B cell (primary cell): ENCODE measurements around the gene MORC2. TPM values are rescaled to one million over a fixed set of nuclear protein-coding genes. Genes with fewer than 3 reads are reported as not detected.

ENCODE experiments used
- ATAC-seq: fragments of 200-7000 bp; cut with Tn5 transposase; one replicate; pipeline ENCODE4 v1.10.0; 2021; ENCODE audit warnings: low read depth, mild to moderate bottlenecking, moderate number of reproducible peaks, moderate library complexity
- CTCF ChIA-PET: fragments of 350-600 bp; sonication (Branson Sonifier 250); formaldehyde crosslinking; loops from one replicate; lab custom pipeline; 2021; ENCODE audit warnings: antibody characterized with exemption, inconsistent platforms; lab: Charles Lee
- POLR2A ChIA-PET: fragments of 350-600 bp; sonication (Branson Sonifier 250); formaldehyde crosslinking; loops from one replicate; lab custom pipeline; 2021; ENCODE audit warnings: antibody characterized with exemption; lab: Charles Lee
- DNase-seq: peaks from one replicate; pipeline ENCODE4 v3.0.0; 2013
- H2AFZ ChIP-seq: 2 replicates; pipeline ENCODE4 v1.6.1; 2012; ENCODE audit warnings: mild to moderate bottlenecking, low read depth, low read length; ENCODE audit not compliant: insufficient read depth, poor library complexity, severe bottlenecking
- H3K27ac ChIP-seq, 2 donors: 1 replicate in 1 of 2; 2 replicates in 1 of 2; pipeline ENCODE4 v1.5.1; 2012 to 2013; ENCODE audit warnings: low read length in 2 of 2, mild to moderate bottlenecking in 2 of 2, moderate library complexity in 1 of 2
- H3K27me3 ChIP-seq, 4 experiments: fragments of 200-600 bp in 1 of 4; sonication (generic) in 1 of 4; replicated peaks in 1 of 4; 1 replicate in 2 of 4; 2 replicates in 2 of 4; pipeline versions ENCODE4 v1.6.1 to v1.7.0; 2013 to 2016; ENCODE audit warnings: low read length in 3 of 4, mild to moderate bottlenecking in 2 of 4, mixed read lengths in 1 of 4, moderate library complexity in 1 of 4; ENCODE audit not compliant: insufficient read depth in 4 of 4, control insufficient read depth in 3 of 4; ENCODE audit errors: control extremely low read depth in 1 of 4
- H3K36me3 ChIP-seq, 2 experiments: replicated peaks in 1 of 2; 1 replicate in 1 of 2; 2 replicates in 1 of 2; pipeline versions ENCODE4 v1.6.1 to v1.7.1; 2013; ENCODE audit warnings: low read length in 1 of 2; ENCODE audit not compliant: insufficient read depth in 2 of 2, control insufficient read depth in 1 of 2; ENCODE audit errors: control extremely low read depth in 1 of 2, extremely low read depth in 1 of 2
- H3K4me1 ChIP-seq, 2 donors: fragments of 200-600 bp in 1 of 2; sonication (generic) in 1 of 2; 1 replicate in 1 of 2; 2 replicates in 1 of 2; pipeline versions ENCODE4 v1.5.1 to v1.6.1; 2013 to 2017; ENCODE audit warnings: low read length in 2 of 2; ENCODE audit not compliant: control insufficient read depth in 2 of 2, insufficient read depth in 2 of 2
- H3K4me2 ChIP-seq: replicated peaks from 2 replicates; pipeline ENCODE3; 2012; ENCODE audit warnings: mild to moderate bottlenecking, low read depth, low read length; ENCODE audit not compliant: poor library complexity, severe bottlenecking
- H3K4me3 ChIP-seq, 5 experiments: fragments of 200-600 bp in 1 of 5; sonication (generic) in 1 of 5; 1 replicate in 3 of 5; 2 replicates in 2 of 5; pipeline versions ENCODE4 v1.5.1 to v1.7.0; 2011 to 2016; ENCODE audit warnings: low read length in 4 of 5, mild to moderate bottlenecking in 4 of 5, low read depth in 2 of 5, control low read depth in 1 of 5, moderate library complexity in 1 of 5; ENCODE audit not compliant: insufficient read depth in 1 of 5; ENCODE audit errors: control extremely low read depth in 1 of 5, extremely low read depth in 1 of 5
- H3K79me2 ChIP-seq: fragments of 200-600 bp; sonication (generic); one replicate; pipeline ENCODE4 v1.6.0; 2016; ENCODE audit warnings: low read length; ENCODE audit not compliant: control insufficient read depth, insufficient read depth
- H3K9ac ChIP-seq: fragments of 200-600 bp; sonication (generic); 2 replicates; pipeline ENCODE4 v1.6.1; 2017; ENCODE audit warnings: mild to moderate bottlenecking, low read length, moderate library complexity
- H3K9me3 ChIP-seq, 3 donors: one replicate each; pipeline versions ENCODE4 v1.6.1 to v1.7.1; 2013; ENCODE audit warnings: low read length in 2 of 3; ENCODE audit not compliant: control insufficient read depth in 2 of 3, insufficient read depth in 1 of 3; ENCODE audit errors: control extremely low read depth in 1 of 3
- H4K20me1 ChIP-seq: 2 replicates; pipeline ENCODE4 v1.6.0; 2012; ENCODE audit warnings: mild to moderate bottlenecking, low read length; ENCODE audit not compliant: insufficient read depth, control insufficient read depth, poor library complexity, severe bottlenecking
- H3K27ac Mint-ChIP-seq: one replicate; pipeline ENCODE4 v1.8.0; 2021; ENCODE audit warnings: mixed read lengths
- H3K27me3 Mint-ChIP-seq: one replicate; pipeline ENCODE4 v1.8.0; 2021; ENCODE audit warnings: mixed read lengths
- H3K4me1 Mint-ChIP-seq: one replicate; pipeline ENCODE4 v1.8.0; 2021; ENCODE audit warnings: mixed read lengths
- H3K4me3 Mint-ChIP-seq: one replicate; pipeline ENCODE4 v1.8.0; 2021; ENCODE audit warnings: mixed read lengths
- H3K9me3 Mint-ChIP-seq: one replicate; pipeline ENCODE4 v1.8.0; 2022; ENCODE audit warnings: mixed read lengths; ENCODE audit not compliant: insufficient read depth
- EZH2 ChIP-seq: IDR thresholded peaks from 2 replicates; pipeline ENCODE4 v1.6.1; 2012; ENCODE audit warnings: borderline replicate concordance, low read depth, mild to moderate bottlenecking, moderate library complexity, low read length; ENCODE audit not compliant: insufficient read depth, poor library complexity, severe bottlenecking
- WGBS: methylation state at CpG from one replicate; pipeline ENCODE4 v1.1.5; 2013; ENCODE audit warnings: missing lambda C conversion rate; ENCODE audit not compliant: insufficient coverage; 5-methylcytosine and 5-hydroxymethylcytosine counted together
- intact Hi-C: fragments of 100-400 bp; cut with micrococcal nuclease; formaldehyde crosslinking; loops from one replicate; pipeline ENCODE4 v1.10.0; 2022
- polyA plus RNA-seq: library from polyadenylated mRNA; depleted of rRNA; stranded (reverse); fragments of >200 nt; gene quantifications from 2 replicates; pipeline ENCODE4 v1.2.3, GENCODE V29; 2012
- total RNA-seq, 2 donors: library from RNA; stranded (reverse); fragments of 120-200 nt in 1 of 2; gene quantifications; 1 replicate in 1 of 2; 2 replicates in 1 of 2; pipeline versions ENCODE4 v1.2.3 to v1.2.4, GENCODE V29; 2013 to 2022
- TF ChIP-seq, protein P1 (sequence below): fragments of 200-600 bp; IDR thresholded peaks from one replicate; pipeline ENCODE4 v1.8.0; 2022; ENCODE audit warnings: antibody characterized with exemption, mild to moderate bottlenecking

The MORC2 gene
- total and polyA plus RNA-seq, 2 donors (not counting 1 experiment from before 2014, with no cell fraction given): 10.1 to 25.0 TPM

DNA sequence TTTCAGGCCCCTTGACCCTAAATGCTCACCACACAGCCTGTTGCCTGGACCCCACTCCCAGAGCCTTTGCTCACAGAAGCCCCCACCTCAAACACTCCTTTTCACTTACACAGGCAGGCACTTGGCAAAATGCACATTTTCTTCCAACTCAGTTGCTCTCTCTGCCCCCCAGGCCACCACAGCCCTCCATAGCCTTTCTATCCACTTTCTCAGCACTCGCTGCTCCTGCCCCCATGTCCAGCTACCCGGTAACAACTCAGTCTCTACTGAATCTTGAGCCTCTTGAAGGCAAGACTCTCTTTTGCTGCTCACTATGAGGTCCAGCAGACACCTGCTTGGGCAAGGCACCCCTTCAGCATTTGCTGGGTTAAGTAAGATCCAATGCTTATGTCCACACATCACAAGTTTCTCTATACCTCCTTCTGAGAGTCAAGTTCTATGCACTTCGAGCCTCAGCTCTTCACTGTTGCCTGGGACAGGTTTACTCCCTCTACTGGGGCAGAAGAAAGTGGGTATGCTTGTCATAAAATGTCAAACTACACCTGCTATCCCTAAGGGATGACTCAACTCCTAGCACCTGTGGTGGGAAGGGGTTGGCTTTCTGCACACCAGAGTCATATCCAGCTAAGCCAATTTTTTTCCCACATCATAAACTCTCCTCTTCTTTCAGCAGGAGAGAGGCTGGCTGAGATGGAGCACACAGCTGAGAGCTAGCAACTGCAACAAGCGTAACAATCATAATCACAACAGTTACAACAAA, 36.9 kb downstream of the MORC2 start:
- 96% methylated on average over 2 of the region's 4 CpGs for WGBS
- DNase-seq (no peak), ATAC-seq (no peak)
- TF ChIP-seq, protein P1, sequence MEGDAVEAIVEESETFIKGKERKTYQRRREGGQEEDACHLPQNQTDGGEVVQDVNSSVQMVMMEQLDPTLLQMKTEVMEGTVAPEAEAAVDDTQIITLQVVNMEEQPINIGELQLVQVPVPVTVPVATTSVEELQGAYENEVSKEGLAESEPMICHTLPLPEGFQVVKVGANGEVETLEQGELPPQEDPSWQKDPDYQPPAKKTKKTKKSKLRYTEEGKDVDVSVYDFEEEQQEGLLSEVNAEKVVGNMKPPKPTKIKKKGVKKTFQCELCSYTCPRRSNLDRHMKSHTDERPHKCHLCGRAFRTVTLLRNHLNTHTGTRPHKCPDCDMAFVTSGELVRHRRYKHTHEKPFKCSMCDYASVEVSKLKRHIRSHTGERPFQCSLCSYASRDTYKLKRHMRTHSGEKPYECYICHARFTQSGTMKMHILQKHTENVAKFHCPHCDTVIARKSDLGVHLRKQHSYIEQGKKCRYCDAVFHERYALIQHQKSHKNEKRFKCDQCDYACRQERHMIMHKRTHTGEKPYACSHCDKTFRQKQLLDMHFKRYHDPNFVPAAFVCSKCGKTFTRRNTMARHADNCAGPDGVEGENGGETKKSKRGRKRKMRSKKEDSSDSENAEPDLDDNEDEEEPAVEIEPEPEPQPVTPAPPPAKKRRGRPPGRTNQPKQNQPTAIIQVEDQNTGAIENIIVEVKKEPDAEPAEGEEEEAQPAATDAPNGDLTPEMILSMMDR: no peak
- TF ChIP-seq EZH2: no peak
- Mint-ChIP-seq H3K9me3 (no peaks in the 10 kb centered on the region), H3K4me3 (no peak overlapping the region), H3K27me3 (no peaks in the 10 kb centered on the region), H3K4me1 (no peaks in the 10 kb centered on the region), H3K27ac (no peak overlapping the region)
- ChIA-PET POLR2A (no interaction called here), CTCF (interaction anchor here (0.7 to 1.1 kb wide), 3 partner anchors 10 to 15 kb away, joined by 3 to 4 read pairs (median 3); no protein-coding TSS in a partner anchor)
- H3K4me1 ChIP-seq: no peaks in the 10 kb centered on the region
- peaks cover 2 to 80% of the 10 kb centered on the region in 2 experiments for H3K36me3 ChIP-seq
- no peak overlapping the region for H2AFZ ChIP-seq
- H4K20me1 ChIP-seq: no peaks in the 10 kb centered on the region
- H3K9me3 ChIP-seq: no peaks in the 10 kb centered on the region
- intact Hi-C loops: no loop called here
- H3K4me2 ChIP-seq: no peak overlapping the region
- H3K27ac ChIP-seq: no peak overlapping the region
- no peak overlapping the region for H3K9ac ChIP-seq
- H3K4me3 ChIP-seq: no peak overlapping the region
- H3K79me2 ChIP-seq: no peaks in the 10 kb centered on the region
- no peaks in the 10 kb centered on the region for H3K27me3 ChIP-seq

DNA sequence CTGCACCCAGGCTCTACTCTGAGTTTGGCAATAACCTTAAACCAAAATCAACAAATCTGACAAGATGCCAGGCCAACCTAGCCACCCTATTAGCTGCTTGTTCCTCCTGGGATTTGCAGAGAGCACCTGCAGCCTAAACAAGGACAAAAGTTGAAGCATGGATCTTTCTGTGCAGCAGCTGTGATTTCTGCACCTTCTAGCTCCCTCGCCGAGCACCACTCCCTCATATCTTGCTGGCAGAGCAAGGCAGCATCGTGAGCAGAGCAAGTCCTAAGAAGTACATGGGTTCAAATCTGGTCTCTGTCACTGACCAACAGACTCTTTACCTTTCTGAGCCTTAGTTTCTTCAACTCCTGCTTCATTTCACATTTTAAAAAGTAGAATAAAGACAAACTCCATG, 38.3 kb downstream of the MORC2 start:
- Mint-ChIP-seq H3K9me3 (no peaks in the 10 kb centered on the region), H3K4me1 (no peaks in the 10 kb centered on the region), H3K27ac (no peak overlapping the region), H3K4me3 (no peak overlapping the region), H3K27me3 (no peaks in the 10 kb centered on the region)
- Histone ChIP-seq H2AFZ (no peak overlapping the region), H3K36me3 (peaks cover 2 to 73% of the 10 kb centered on the region in 2 experiments), H3K4me1 (no peaks in the 10 kb centered on the region), H3K9ac (no peak overlapping the region), H3K4me2 (no peak overlapping the region), H3K79me2 (no peaks in the 10 kb centered on the region), H3K9me3 (no peaks in the 10 kb centered on the region), H3K4me3 (no peak overlapping the region), H4K20me1 (no peaks in the 10 kb centered on the region), H3K27ac (no peak overlapping the region), H3K27me3 (no peaks in the 10 kb centered on the region)
- ChIA-PET POLR2A (interaction anchor here (0.6 kb wide), 1 partner anchor 172 kb away, joined by 3 read pairs; no protein-coding TSS in a partner anchor), CTCF (interaction anchor here (0.7 to 2.7 kb wide), 2 partner anchors 10 to 19 kb away, joined by 3 to 9 read pairs; no protein-coding TSS in a partner anchor)
- DNase-seq (no peak), ATAC-seq (no peak)
- no peak for TF ChIP-seq EZH2
- TF ChIP-seq, protein P1: no peak
- WGBS: 100% methylated on average over 3 of the region's 3 CpGs
- intact Hi-C loops: no loop called here
